HepG2 (cell line): Measurements from ENCODE around the gene MAPK11. TPM values are rescaled to one million over a fixed set of nuclear protein-coding genes. Genes with fewer than 3 reads are reported as not detected.

Experiments
- AHR ChIP-seq: IDR thresholded peaks from 2 replicates; pipeline ENCODE4 v1.6.1; 2018; ENCODE audit warnings: missing genetic modification reagents, missing compliant biosample characterization
- ARID5B ChIP-seq: IDR thresholded peaks from 2 replicates; pipeline ENCODE4 v1.4.0; 2020; ENCODE audit warnings: mild to moderate bottlenecking, missing genetic modification reagents
- DRAP1 ChIP-seq: IDR thresholded peaks from 2 replicates; pipeline ENCODE4 v1.6.1; 2016; ENCODE audit warnings: missing genetic modification reagents, missing compliant biosample characterization
- ETV6 ChIP-seq: sonication (generic); formaldehyde crosslinking; conservative IDR thresholded peaks from 2 replicates; pipeline ENCODE4 v1.4.0; 2020; ENCODE audit warnings: missing genetic modification reagents
- LCORL ChIP-seq, 2 experiments: fragments of 450-650 bp in 1 of 2; sonication (generic) in 1 of 2; formaldehyde crosslinking in 1 of 2; IDR thresholded peaks; 2 replicates each; pipeline versions ENCODE4 v1.5.0 to v1.6.1; 2017 to 2020; ENCODE audit warnings: antibody characterized with exemption in 1 of 2, missing genetic modification reagents in 1 of 2
- RBFOX2 ChIP-seq: fragments of 200-400 bp; formaldehyde crosslinking; IDR thresholded peaks from 2 replicates; pipeline ENCODE4 v1.6.1; 2017; ENCODE audit warnings: low read depth, mild to moderate bottlenecking, low read length
- RXRB ChIP-seq: IDR thresholded peaks from 2 replicates; pipeline ENCODE4 v1.6.1; 2016; ENCODE audit warnings: borderline replicate concordance, missing genetic modification reagents, missing compliant biosample characterization
- STAT5B ChIP-seq: sonication (generic); formaldehyde crosslinking; IDR thresholded peaks from 2 replicates; pipeline ENCODE4 v1.4.0; 2020; ENCODE audit warnings: missing genetic modification reagents
- ZNF382 ChIP-seq: sonication (generic); formaldehyde crosslinking; IDR thresholded peaks from 2 replicates; pipeline ENCODE4 v1.5.0; 2020; ENCODE audit warnings: missing genetic modification reagents, mild to moderate bottlenecking, borderline replicate concordance
- ZNF589 ChIP-seq: sonication (generic); formaldehyde crosslinking; conservative IDR thresholded peaks from 2 replicates; pipeline ENCODE4 v1.8.0; 2022; ENCODE audit warnings: mild to moderate bottlenecking, moderate library complexity, missing genetic modification reagents
- ZNF772 ChIP-seq: sonication (generic); formaldehyde crosslinking; IDR thresholded peaks from 2 replicates; pipeline ENCODE4 v1.5.0; 2020; ENCODE audit warnings: mild to moderate bottlenecking, missing genetic modification reagents
- ZNF773 ChIP-seq: sonication (generic); formaldehyde crosslinking; IDR thresholded peaks from 2 replicates; pipeline ENCODE4 v1.4.0; 2020; ENCODE audit warnings: missing genetic modification reagents, borderline replicate concordance
- polyA plus RNA-seq, 8 experiments: library from polyadenylated mRNA; depleted of rRNA in 3 of 8; stranded (reverse) in 7 of 8; unstranded in 1 of 8; fragments of >200 nt; fragmentation: Illumina TruSeq in 4 of 8; extraction: Trizol in 4 of 8; gene quantifications; 2 replicates each; pipeline versions ENCODE4 v1.2.1 to v1.2.3, GENCODE V29; 2011 to 2016; ENCODE audit warnings: low read depth in 4 of 8, missing spikeins in 1 of 8, mixed read lengths in 1 of 8; ENCODE audit not compliant: insufficient read depth in 1 of 8
- total RNA-seq, 5 experiments: library from RNA; depleted of rRNA; stranded (reverse); fragments of >200 nt; fragmentation: Illumina TruSeq; extraction: Trizol; gene quantifications; 2 replicates each; pipeline ENCODE4 v1.2.3, GENCODE V29; 2016; ENCODE audit warnings: low read depth in 1 of 5
- TF ChIP-seq, protein P1 (sequence below): sonication (generic); formaldehyde crosslinking; IDR thresholded peaks from 2 replicates; pipeline ENCODE4 v1.8.0; 2022; ENCODE audit warnings: missing genetic modification reagents, mild to moderate bottlenecking, moderate library complexity, borderline replicate concordance
- TF ChIP-seq, protein P2 (sequence below), 2 experiments: sonication (generic) in 1 of 2; formaldehyde crosslinking in 1 of 2; IDR thresholded peaks; 2 replicates each; pipeline versions ENCODE4 v1.4.0 to v1.6.1; 2016 to 2020; ENCODE audit warnings: borderline replicate concordance in 1 of 2, low read depth in 1 of 2, mild to moderate bottlenecking in 1 of 2, missing genetic modification reagents in 1 of 2

The MAPK11 gene
- total and polyA plus RNA-seq, 2 of the 13 experiments (the other 11 are each of a cell fraction or from before 2014, with no cell fraction given), result 0.15 to 0.17 TPM

DNA sequence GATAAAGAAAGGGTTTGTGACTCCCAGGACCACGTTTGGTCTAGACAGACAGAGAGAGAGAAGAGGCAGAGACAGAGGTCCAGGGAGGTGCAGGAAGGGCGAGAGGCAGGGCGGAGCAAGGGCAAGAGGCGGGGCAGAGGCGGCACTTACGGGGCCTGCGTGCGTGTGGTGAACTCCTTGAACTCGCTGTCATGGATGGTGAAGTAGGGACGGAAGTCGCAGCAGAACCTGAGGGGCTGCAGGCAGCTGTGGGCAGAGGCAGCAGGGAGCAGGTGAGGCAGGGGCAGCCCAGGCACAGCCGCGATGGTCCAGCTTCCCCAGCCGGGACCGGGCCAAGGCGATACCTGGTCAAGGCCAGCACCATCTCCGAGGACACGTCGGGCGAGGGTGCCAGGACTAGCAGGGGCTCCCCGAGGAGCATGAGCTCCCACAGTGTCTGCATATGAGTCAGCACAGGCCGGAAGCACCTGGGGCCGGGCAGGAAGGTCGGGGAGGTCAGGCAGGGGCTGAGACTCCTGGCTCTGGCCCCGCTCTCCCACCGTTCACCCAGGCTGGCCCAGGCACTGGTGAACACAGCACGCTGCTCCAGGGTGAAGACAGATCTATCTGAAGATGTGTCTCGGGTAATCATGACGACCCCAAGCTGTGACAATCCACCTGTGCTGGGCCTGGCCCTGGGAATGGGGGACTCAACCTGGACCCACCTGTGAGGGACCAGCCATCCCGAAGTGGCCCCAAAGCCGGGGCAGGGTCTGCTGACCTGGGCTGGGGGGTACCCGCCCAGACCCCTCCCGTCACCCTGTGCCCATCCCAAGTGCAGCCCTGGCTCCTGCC is 44.5 kb upstream of the MAPK11 start (continued):
- TF ChIP-seq DRAP1 (CRISPR knock-in tag) (no peak), ETV6 (CRISPR knock-in tag) (no peak), RXRB (CRISPR knock-in tag) (peak; percentile 42; the same call in 1 of the 2 replicates), LCORL (IDR thresholded peaks at IDR 0.05) (no peak), LCORL (CRISPR knock-in tag; IDR thresholded peaks at IDR 0.05) (peak; percentile 60; the same call in 1 of the 2 replicates), ARID5B (CRISPR knock-in tag) (0 out of 2 replicates have a peak, but pooled peaks have one; percentile 18), ZNF772 (CRISPR knock-in tag) (no peak), STAT5B (CRISPR knock-in tag) (no peak), ZNF382 (no peak), RBFOX2 (no peak), AHR (CRISPR knock-in tag) (no peak), ZNF773 (no peak), ZNF589 (CRISPR knock-in tag) (no peak)
- TF ChIP-seq, protein P1, sequence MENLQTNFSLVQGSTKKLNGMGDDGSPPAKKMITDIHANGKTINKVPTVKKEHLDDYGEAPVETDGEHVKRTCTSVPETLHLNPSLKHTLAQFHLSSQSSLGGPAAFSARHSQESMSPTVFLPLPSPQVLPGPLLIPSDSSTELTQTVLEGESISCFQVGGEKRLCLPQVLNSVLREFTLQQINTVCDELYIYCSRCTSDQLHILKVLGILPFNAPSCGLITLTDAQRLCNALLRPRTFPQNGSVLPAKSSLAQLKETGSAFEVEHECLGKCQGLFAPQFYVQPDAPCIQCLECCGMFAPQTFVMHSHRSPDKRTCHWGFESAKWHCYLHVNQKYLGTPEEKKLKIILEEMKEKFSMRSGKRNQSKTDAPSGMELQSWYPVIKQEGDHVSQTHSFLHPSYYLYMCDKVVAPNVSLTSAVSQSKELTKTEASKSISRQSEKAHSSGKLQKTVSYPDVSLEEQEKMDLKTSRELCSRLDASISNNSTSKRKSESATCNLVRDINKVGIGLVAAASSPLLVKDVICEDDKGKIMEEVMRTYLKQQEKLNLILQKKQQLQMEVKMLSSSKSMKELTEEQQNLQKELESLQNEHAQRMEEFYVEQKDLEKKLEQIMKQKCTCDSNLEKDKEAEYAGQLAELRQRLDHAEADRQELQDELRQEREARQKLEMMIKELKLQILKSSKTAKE, result no peak
- TF ChIP-seq, protein P2, sequence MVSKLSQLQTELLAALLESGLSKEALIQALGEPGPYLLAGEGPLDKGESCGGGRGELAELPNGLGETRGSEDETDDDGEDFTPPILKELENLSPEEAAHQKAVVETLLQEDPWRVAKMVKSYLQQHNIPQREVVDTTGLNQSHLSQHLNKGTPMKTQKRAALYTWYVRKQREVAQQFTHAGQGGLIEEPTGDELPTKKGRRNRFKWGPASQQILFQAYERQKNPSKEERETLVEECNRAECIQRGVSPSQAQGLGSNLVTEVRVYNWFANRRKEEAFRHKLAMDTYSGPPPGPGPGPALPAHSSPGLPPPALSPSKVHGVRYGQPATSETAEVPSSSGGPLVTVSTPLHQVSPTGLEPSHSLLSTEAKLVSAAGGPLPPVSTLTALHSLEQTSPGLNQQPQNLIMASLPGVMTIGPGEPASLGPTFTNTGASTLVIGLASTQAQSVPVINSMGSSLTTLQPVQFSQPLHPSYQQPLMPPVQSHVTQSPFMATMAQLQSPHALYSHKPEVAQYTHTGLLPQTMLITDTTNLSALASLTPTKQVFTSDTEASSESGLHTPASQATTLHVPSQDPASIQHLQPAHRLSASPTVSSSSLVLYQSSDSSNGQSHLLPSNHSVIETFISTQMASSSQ (IDR thresholded peaks at IDR 0.05; ENCODE audit: low read depth), result no peak
- TF ChIP-seq, protein P2 (CRISPR knock-in tag; IDR thresholded peaks at IDR 0.05; ENCODE audit: borderline replicate concordance), result 0 out of 2 replicates have a peak, but pooled peaks have one; percentile 15
